ENCODE results near the gene HBZ. TPM values are rescaled to one million over a fixed set of nuclear protein-coding genes. Genes with fewer than 3 reads are reported as not detected.
"Not testable (repeated sequence)": the region's sequence is repeated elsewhere in the genome, so short reads cannot be mapped to it uniquely, and the experiment has no call there.

HBZ gene
- total RNA-seq, 1 experiment from 2014 or later = not detected

DNA sequence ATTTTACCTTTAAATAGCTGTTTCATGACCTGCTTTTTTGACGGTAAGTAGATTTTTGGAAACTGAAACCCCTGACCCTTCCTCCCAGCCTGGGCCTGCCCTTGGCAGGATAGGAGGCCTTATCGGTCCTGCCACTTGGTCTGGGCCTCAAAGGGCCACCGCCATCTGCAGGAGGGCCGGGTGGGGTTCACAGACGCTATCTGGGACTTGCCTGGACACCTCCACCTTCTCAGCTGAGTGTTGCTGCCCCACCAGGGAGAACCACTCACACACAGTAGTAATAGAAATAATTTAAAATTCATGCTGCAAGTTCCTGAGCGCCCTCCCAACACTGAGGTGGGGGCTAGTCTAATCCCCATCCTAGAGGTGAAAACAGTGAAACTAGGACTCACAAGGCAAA is 9.4 kb upstream of the HBZ start:
- no peak overlapping the region for H3K27ac ChIP-seq (ENCODE audit: low read length)
- H3K36me3 ChIP-seq (ENCODE audit: insufficient read depth, low read length) = no peaks in the 10 kb centered on the region
- H2AFZ ChIP-seq (ENCODE audit: low read length) = no peak overlapping the region
- no peaks in the 10 kb centered on the region for H4K20me1 ChIP-seq (ENCODE audit: insufficient read depth, low read depth, low read length)
- peaks cover 1% of the 10 kb centered on the region for H3K79me2 ChIP-seq (ENCODE audit: low read length)
- no peaks in the 10 kb centered on the region for H3K9me3 ChIP-seq (ENCODE audit: low read length)
- H3K9ac ChIP-seq (ENCODE audit: low read length) = no peak overlapping the region
- H3K4me1 ChIP-seq (ENCODE audit: low read length) = peaks cover 5% of the 10 kb centered on the region; the same call in 1 of the 2 replicates
- H3K9me2 ChIP-seq (replicated peaks; ENCODE audit: insufficient read depth, low read length) = no peaks in the 10 kb centered on the region
- no peak overlapping the region for H3K4me3 ChIP-seq (ENCODE audit: low read length)
- no peak overlapping the region for H3K4me2 ChIP-seq (ENCODE audit: low read depth, low read length, poor library complexity, severe bottlenecking)
- no peak for DNase-seq
- H3K27me3 ChIP-seq (ENCODE audit: low read length) = no peaks in the 10 kb centered on the region

DNA sequence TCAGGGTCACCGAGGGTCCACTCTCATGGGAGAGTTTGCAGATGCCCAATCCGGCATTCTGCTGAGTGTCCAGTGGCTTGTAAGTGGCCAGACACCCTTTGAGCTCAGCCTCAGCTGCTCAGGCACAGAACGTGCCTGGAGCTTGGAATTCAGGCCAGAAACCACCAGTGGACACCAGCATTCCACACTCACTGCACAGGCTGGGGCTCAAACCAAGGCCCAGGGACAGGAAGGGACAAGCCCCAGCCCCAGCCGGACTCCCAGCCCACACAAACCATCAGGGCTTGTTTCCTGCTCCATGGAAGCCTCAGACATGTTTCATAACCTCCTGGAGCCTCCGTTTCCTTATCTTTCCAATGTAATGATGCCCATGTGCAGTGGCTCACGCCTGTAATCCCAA is 9.0 kb upstream of the HBZ start:
- DNase-seq = no peak
- Histone ChIP-seq H3K36me3 (ENCODE audit: insufficient read depth, low read length) (no peaks in the 10 kb centered on the region), H3K27me3 (ENCODE audit: low read length) (no peaks in the 10 kb centered on the region), H3K4me1 (ENCODE audit: low read length) (peaks cover 5% of the 10 kb centered on the region; the same call in 1 of the 2 replicates), H2AFZ (ENCODE audit: low read length) (no peak overlapping the region), H3K79me2 (ENCODE audit: low read length) (no peaks in the 10 kb centered on the region), H3K9ac (ENCODE audit: low read length) (no peak overlapping the region), H4K20me1 (ENCODE audit: insufficient read depth, low read depth, low read length) (no peaks in the 10 kb centered on the region), H3K9me3 (ENCODE audit: low read length) (no peaks in the 10 kb centered on the region), H3K27ac (ENCODE audit: low read length) (no peak overlapping the region), H3K4me2 (ENCODE audit: low read depth, low read length, poor library complexity, severe bottlenecking) (no peak overlapping the region), H3K9me2 (replicated peaks; ENCODE audit: insufficient read depth, low read length) (no peaks in the 10 kb centered on the region), H3K4me3 (ENCODE audit: low read length) (no peak overlapping the region)

DNA sequence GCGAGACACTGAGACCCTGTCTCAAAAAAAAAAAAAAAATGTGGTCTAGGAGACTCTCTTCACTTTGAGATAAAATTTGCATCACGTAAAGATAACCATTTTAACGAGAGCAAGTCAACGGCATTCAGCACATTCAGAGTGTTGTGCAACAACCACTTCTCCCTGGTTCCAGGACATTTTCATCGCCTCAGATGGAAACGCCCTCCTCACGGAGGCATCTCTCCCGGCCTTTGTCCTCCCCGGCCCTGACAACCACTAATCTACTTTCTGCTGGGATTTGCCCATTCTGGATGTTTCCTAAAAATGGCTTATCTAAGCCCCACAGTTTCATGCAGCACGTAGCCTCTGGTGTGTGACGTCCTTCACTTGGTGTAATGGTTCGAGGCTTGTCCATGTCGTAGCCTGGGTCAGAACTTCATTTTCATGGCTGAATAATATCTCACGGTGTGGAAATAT is 7.6 kb upstream of the HBZ start:
- H3K27ac ChIP-seq (ENCODE audit: low read length) = no peak overlapping the region
- no peaks in the 10 kb centered on the region for H3K79me2 ChIP-seq (ENCODE audit: low read length)
- no peak overlapping the region for H3K4me3 ChIP-seq (ENCODE audit: low read length)
- H3K9ac ChIP-seq (ENCODE audit: low read length) = no peak overlapping the region
- no peaks in the 10 kb centered on the region for H3K9me3 ChIP-seq (ENCODE audit: low read length)
- no peaks in the 10 kb centered on the region for H4K20me1 ChIP-seq (ENCODE audit: insufficient read depth, low read depth, low read length)
- no peak overlapping the region for H2AFZ ChIP-seq (ENCODE audit: low read length)
- H3K9me2 ChIP-seq (replicated peaks; ENCODE audit: insufficient read depth, low read length) = no peaks in the 10 kb centered on the region
- H3K36me3 ChIP-seq (ENCODE audit: insufficient read depth, low read length) = no peaks in the 10 kb centered on the region
- DNase-seq = no peak
- H3K4me1 ChIP-seq (ENCODE audit: low read length) = no peaks in the 10 kb centered on the region
- H3K4me2 ChIP-seq (ENCODE audit: low read depth, low read length, poor library complexity, severe bottlenecking) = no peak overlapping the region
- no peaks in the 10 kb centered on the region for H3K27me3 ChIP-seq (ENCODE audit: low read length)

DNA sequence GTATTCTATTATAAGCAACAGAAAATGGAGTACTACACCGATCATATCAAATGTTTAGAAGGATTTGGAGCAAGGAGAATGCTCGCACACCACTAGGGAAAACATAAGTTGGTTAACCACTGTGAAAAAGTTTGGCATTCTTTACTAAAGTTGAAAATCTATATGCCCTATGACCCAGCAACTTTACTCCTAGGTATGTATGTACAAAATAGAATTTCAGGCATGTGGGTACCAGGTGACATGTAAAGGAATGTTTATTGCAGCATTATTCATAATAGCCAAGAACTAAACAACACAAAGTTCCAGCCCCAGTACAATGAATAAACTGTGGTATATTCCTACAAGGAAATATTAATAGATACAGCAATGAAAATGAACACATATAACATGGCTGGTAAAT is 5.8 kb upstream of the HBZ start:
- Histone ChIP-seq H3K4me1 (ENCODE audit: low read length) (no peaks in the 10 kb centered on the region), H3K9me2 (replicated peaks; ENCODE audit: insufficient read depth, low read length) (no peaks in the 10 kb centered on the region), H3K79me2 (ENCODE audit: low read length) (no peaks in the 10 kb centered on the region), H3K36me3 (ENCODE audit: insufficient read depth, low read length) (no peaks in the 10 kb centered on the region), H3K9me3 (ENCODE audit: low read length) (no peaks in the 10 kb centered on the region), H2AFZ (ENCODE audit: low read length) (no peak overlapping the region), H3K4me3 (ENCODE audit: low read length) (no peak overlapping the region), H3K9ac (ENCODE audit: low read length) (no peak overlapping the region), H4K20me1 (ENCODE audit: insufficient read depth, low read depth, low read length) (no peaks in the 10 kb centered on the region), H3K27ac (ENCODE audit: low read length) (no peak overlapping the region), H3K27me3 (ENCODE audit: low read length) (no peaks in the 10 kb centered on the region), H3K4me2 (ENCODE audit: low read depth, low read length, poor library complexity, severe bottlenecking) (no peak overlapping the region)
- DNase-seq = no peak

DNA sequence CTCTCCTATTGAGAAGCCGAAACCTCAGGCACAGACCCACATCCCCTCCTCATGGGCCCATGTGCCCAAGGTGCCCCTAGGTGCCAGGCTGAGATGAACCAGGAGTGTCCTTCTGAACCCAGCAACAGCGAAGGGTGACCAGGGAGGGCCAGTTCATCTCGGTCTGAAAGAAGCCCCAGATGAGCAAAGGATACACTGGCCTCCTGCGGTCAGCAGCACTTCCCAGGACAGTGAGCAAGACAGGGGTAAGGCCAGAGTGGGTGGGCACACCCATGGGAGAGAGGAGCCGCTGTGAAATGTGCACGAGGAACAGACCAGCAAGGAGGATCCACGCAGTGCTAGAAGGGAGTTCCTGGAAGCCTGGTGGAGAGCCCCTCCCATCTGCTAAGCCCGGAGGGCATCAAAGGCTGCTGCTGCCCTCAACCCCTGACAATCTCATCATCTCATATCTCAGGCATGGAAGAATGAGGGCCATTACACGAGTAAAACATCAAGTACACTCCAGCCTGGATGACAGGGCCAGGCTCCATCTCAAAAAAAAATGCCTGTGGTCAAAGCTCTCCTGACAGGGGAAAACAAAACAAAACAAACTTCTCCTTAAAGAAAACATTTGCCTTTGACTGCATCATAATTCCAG is 3.3 kb upstream of the HBZ start:
- no peak overlapping the region for H3K9ac ChIP-seq (ENCODE audit: low read length)
- H4K20me1 ChIP-seq (ENCODE audit: insufficient read depth, low read depth, low read length) = no peaks in the 10 kb centered on the region
- H3K9me2 ChIP-seq (replicated peaks; ENCODE audit: insufficient read depth, low read length) = no peaks in the 10 kb centered on the region
- no peak overlapping the region for H3K4me3 ChIP-seq (ENCODE audit: low read length)
- no peaks in the 10 kb centered on the region for H3K27me3 ChIP-seq (ENCODE audit: low read length)
- no peak overlapping the region for H3K27ac ChIP-seq (ENCODE audit: low read length)
- H3K4me2 ChIP-seq (ENCODE audit: low read depth, low read length, poor library complexity, severe bottlenecking) = no peak overlapping the region
- DNase-seq = no peak
- no peaks in the 10 kb centered on the region for H3K36me3 ChIP-seq (ENCODE audit: insufficient read depth, low read length)
- H3K79me2 ChIP-seq (ENCODE audit: low read length) = no peaks in the 10 kb centered on the region
- no peaks in the 10 kb centered on the region for H3K9me3 ChIP-seq (ENCODE audit: low read length)
- no peak overlapping the region for H2AFZ ChIP-seq (ENCODE audit: low read length)
- H3K4me1 ChIP-seq (ENCODE audit: low read length) = no peaks in the 10 kb centered on the region

DNA sequence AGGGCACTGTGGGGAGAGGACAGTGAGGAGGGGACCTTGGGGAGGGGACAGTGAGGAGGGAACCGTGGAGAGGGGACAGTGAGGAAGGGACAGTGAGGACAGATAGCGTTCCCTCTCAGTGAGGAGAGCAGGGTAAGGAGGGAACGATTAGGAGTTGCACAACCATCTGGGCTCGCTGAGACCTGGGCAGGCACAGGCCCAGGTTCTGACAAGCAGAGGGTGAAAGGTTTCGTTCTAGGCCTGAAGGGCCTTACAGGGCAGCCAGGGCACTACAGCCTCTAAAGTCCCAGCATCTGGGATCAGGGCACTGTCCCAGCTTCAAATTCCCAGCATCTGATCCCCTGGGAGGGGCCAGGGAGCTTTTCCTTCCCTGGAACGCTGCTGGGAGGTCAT is 681 bp downstream of the HBZ start:
- not testable (repeated sequence) for H3K4me1 ChIP-seq (ENCODE audit: low read length); H2AFZ ChIP-seq (ENCODE audit: low read length); H3K27ac ChIP-seq (ENCODE audit: low read length); H3K9ac ChIP-seq (ENCODE audit: low read length); H3K4me3 ChIP-seq (ENCODE audit: low read length); H3K9me2 ChIP-seq (replicated peaks; ENCODE audit: insufficient read depth, low read length); H4K20me1 ChIP-seq (ENCODE audit: insufficient read depth, low read depth, low read length); H3K27me3 ChIP-seq (ENCODE audit: low read length); H3K79me2 ChIP-seq (ENCODE audit: low read length); H3K9me3 ChIP-seq (ENCODE audit: low read length); H3K4me2 ChIP-seq (ENCODE audit: low read depth, low read length, poor library complexity, severe bottlenecking); DNase-seq; H3K36me3 ChIP-seq (ENCODE audit: insufficient read depth, low read length)

DNA sequence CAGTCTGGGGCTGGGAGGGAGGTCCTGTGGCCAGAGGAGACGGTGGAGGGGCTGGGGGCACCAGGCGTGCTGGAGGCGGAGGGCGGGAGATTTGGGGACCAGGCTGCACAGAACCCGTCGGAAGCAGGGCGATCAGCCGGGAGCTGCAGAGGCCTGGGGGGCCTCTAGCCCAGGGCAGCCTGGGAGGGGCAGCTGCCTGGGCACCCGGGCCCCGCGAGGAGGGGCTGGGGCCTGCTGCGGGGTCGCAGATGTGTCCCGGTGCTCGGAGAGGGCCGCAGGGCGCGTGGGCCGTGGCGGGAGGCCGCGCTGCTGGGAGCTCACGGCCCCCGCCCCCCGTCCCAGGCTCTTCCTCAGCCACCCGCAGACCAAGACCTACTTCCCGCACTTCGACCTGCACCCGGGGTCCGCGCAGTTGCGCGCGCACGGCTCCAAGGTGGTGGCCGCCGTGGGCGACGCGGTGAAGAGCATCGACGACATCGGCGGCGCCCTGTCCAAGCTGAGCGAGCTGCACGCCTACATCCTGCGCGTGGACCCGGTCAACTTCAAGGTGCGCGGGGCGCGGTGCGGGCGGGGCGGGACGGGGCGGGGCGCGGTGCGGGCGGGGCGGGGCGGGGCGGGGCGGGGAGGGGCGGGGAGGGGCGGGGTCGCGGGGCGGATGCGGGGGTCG is 1.2 kb downstream of the HBZ start:
- not testable (repeated sequence) for H3K79me2 ChIP-seq (ENCODE audit: low read length); H3K9me3 ChIP-seq (ENCODE audit: low read length); H3K9ac ChIP-seq (ENCODE audit: low read length); H3K9me2 ChIP-seq (replicated peaks; ENCODE audit: insufficient read depth, low read length); H3K27me3 ChIP-seq (ENCODE audit: low read length); H4K20me1 ChIP-seq (ENCODE audit: insufficient read depth, low read depth, low read length); H2AFZ ChIP-seq (ENCODE audit: low read length); H3K36me3 ChIP-seq (ENCODE audit: insufficient read depth, low read length); DNase-seq; H3K27ac ChIP-seq (ENCODE audit: low read length); H3K4me2 ChIP-seq (ENCODE audit: low read depth, low read length, poor library complexity, severe bottlenecking); H3K4me3 ChIP-seq (ENCODE audit: low read length)
- peaks cover 13% of the 10 kb centered on the region for H3K4me1 ChIP-seq (ENCODE audit: low read length)

DNA sequence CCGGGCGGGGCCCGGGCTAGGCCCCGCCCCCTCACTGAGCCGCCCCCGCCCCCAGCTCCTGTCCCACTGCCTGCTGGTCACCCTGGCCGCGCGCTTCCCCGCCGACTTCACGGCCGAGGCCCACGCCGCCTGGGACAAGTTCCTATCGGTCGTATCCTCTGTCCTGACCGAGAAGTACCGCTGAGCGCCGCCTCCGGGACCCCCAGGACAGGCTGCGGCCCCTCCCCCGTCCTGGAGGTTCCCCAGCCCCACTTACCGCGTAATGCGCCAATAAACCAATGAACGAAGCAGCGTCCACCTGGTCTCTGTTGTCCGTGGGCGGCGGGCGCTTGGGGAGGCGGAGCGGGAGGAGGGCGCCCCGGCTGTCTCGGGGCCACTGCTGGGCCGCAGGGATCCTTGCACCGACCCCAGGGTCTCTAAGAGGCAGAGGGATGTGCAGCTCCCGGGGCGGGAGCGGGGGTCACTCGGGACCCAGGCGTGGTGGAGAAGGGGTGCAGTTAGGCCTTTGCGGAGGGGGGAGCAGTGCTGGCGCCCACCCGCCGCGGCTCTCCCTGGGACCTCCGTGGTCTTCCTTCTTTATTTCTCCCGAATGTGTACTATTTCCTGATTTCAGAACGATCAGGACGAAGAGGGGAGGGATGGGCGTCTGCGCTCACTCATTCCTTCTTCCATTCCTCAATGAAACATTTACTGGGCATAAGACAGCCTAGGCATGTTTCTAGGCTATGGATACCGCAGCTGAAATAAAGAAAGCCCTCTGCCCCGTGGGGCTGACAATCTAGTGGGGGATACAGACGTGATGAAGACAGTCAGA is 2.0 kb downstream of the HBZ start:
- no peak for DNase-seq
- Histone ChIP-seq H3K9me3 (ENCODE audit: low read length) (no peaks in the 10 kb centered on the region), H3K9ac (ENCODE audit: low read length) (peak overlapping the region; percentile 30; the same call in 1 of the 2 replicates)

More for the DNA sequence above, 2.0 kb downstream of the HBZ start:
- Histone ChIP-seq H3K9me2 (replicated peaks; ENCODE audit: insufficient read depth, low read length) (no peaks in the 10 kb centered on the region), H3K4me2 (ENCODE audit: low read depth, low read length, poor library complexity, severe bottlenecking) (peak overlapping the region; percentile 61), H3K4me1 (ENCODE audit: low read length) (peaks cover 13% of the 10 kb centered on the region), H3K36me3 (ENCODE audit: insufficient read depth, low read length) (no peaks in the 10 kb centered on the region), H3K27ac (ENCODE audit: low read length) (no peak overlapping the region), H3K27me3 (ENCODE audit: low read length) (no peaks in the 10 kb centered on the region), H3K4me3 (ENCODE audit: low read length) (peak overlapping the region; percentile 57; the same call in 1 of the 2 replicates), H2AFZ (ENCODE audit: low read length) (no peak overlapping the region), H4K20me1 (ENCODE audit: insufficient read depth, low read depth, low read length) (no peaks in the 10 kb centered on the region), H3K79me2 (ENCODE audit: low read length) (no peaks in the 10 kb centered on the region)
